HepG2 (cell line): ENCODE measurements around the gene ZBP1. TPM values are rescaled to one million over a fixed set of nuclear protein-coding genes. Genes with fewer than 3 reads are reported as not detected.

Experiments used
- CBFB ChIP-seq: sonication (generic); formaldehyde crosslinking; IDR thresholded peaks from 2 replicates; pipeline ENCODE4 v1.4.0; 2020; ENCODE audit warnings: missing genetic modification reagents
- CHCHD3 ChIP-seq: sonication (generic); formaldehyde crosslinking; IDR thresholded peaks from 2 replicates; pipeline ENCODE4 v1.8.0; 2022; ENCODE audit warnings: mild to moderate bottlenecking, missing genetic modification reagents, moderate library complexity
- DMTF1 ChIP-seq: sonication (generic); formaldehyde crosslinking; IDR thresholded peaks from 2 replicates; pipeline ENCODE4 v1.4.0; 2020; ENCODE audit warnings: mild to moderate bottlenecking, missing genetic modification reagents
- EEA1 ChIP-seq: sonication (generic); formaldehyde crosslinking; IDR thresholded peaks from 2 replicates; pipeline ENCODE4 v1.5.1; 2020; ENCODE audit warnings: mild to moderate bottlenecking, missing genetic modification reagents, borderline replicate concordance
- FOXP1 ChIP-seq, 2 experiments: fragments of 450-650 bp in 1 of 2; IDR thresholded peaks; 2 replicates each; pipeline ENCODE4 v1.6.1; 2017 to 2018; ENCODE audit warnings: antibody characterized with exemption in 1 of 2
- HOXA3 ChIP-seq: sonication (generic); formaldehyde crosslinking; IDR thresholded peaks from 2 replicates; pipeline ENCODE4 v1.5.0; 2020; ENCODE audit warnings: missing genetic modification reagents
- NFIB ChIP-seq: sonication (generic); formaldehyde crosslinking; IDR thresholded peaks from 2 replicates; pipeline ENCODE4 v1.9.0; 2021; ENCODE audit warnings: missing genetic modification reagents, mild to moderate bottlenecking, borderline replicate concordance
- POLR2G ChIP-seq: fragments of 200-400 bp; formaldehyde crosslinking; IDR thresholded peaks from 2 replicates; pipeline ENCODE4 v1.6.1; 2018; ENCODE audit warnings: mild to moderate bottlenecking, low read depth, low read length, moderate library complexity
- RERE ChIP-seq: IDR thresholded peaks from 2 replicates; pipeline ENCODE4 v1.6.1; 2016; ENCODE audit warnings: low read depth, missing genetic modification reagents, missing compliant biosample characterization
- SATB2 ChIP-seq: sonication (generic); formaldehyde crosslinking; IDR thresholded peaks from 2 replicates; pipeline ENCODE4 v1.5.0; 2020; ENCODE audit warnings: missing genetic modification reagents
- THAP9 ChIP-seq: sonication (generic); formaldehyde crosslinking; IDR thresholded peaks from 2 replicates; pipeline ENCODE4; 2020; ENCODE audit warnings: missing genetic modification reagents, mild to moderate bottlenecking, borderline replicate concordance
- ZKSCAN5 ChIP-seq: sonication (generic); formaldehyde crosslinking; IDR thresholded peaks from 2 replicates; pipeline ENCODE4 v1.5.1; 2020; ENCODE audit warnings: mild to moderate bottlenecking, missing genetic modification reagents
- ZNF230 ChIP-seq: sonication (generic); formaldehyde crosslinking; IDR thresholded peaks from 2 replicates; pipeline ENCODE4 v1.4.0; 2020; ENCODE audit warnings: mild to moderate bottlenecking, missing genetic modification reagents
- ZNF317 ChIP-seq: sonication (generic); formaldehyde crosslinking; IDR thresholded peaks from 2 replicates; pipeline ENCODE4 v1.5.0; 2020; ENCODE audit warnings: mild to moderate bottlenecking, missing genetic modification reagents
- ZNF878 ChIP-seq: sonication (generic); formaldehyde crosslinking; IDR thresholded peaks from 2 replicates; pipeline ENCODE4 v1.8.1; 2023; ENCODE audit warnings: mild to moderate bottlenecking, missing genetic modification reagents, moderate library complexity
- ZZZ3 ChIP-seq: sonication (generic); formaldehyde crosslinking; IDR thresholded peaks from 2 replicates; pipeline ENCODE4 v1.4.0; 2020; ENCODE audit warnings: missing genetic modification reagents, mild to moderate bottlenecking, borderline replicate concordance
- polyA plus RNA-seq, 8 experiments: library from polyadenylated mRNA; depleted of rRNA in 3 of 8; stranded (reverse) in 7 of 8; unstranded in 1 of 8; fragments of >200 nt; fragmentation: Illumina TruSeq in 4 of 8; extraction: Trizol in 4 of 8; gene quantifications; 2 replicates each; pipeline versions ENCODE4 v1.2.1 to v1.2.3, GENCODE V29; 2011 to 2016; ENCODE audit warnings: low read depth in 4 of 8, missing spikeins in 1 of 8, mixed read lengths in 1 of 8; ENCODE audit not compliant: insufficient read depth in 1 of 8
- total RNA-seq, 5 experiments: library from RNA; depleted of rRNA; stranded (reverse); fragments of >200 nt; fragmentation: Illumina TruSeq; extraction: Trizol; gene quantifications; 2 replicates each; pipeline ENCODE4 v1.2.3, GENCODE V29; 2016; ENCODE audit warnings: low read depth in 1 of 5

Gene ZBP1
- total and polyA plus RNA-seq, 2 of the 13 experiments (the other 11 are each of a cell fraction or from before 2014, with no cell fraction given): not detected

- TF ChIP-seq RERE (CRISPR knock-in tag): no peak
- TF ChIP-seq ZNF230 (CRISPR knock-in tag): no peak
- peak; percentile 25; the same call in 1 of the 2 replicates for TF ChIP-seq THAP9 (CRISPR knock-in tag)
- TF ChIP-seq POLR2G: no peak
- TF ChIP-seq EEA1 (CRISPR knock-in tag): no peak
- no peak for TF ChIP-seq CBFB (CRISPR knock-in tag)
- TF ChIP-seq FOXP1 (IDR thresholded peaks at IDR 0.05): no peak
- TF ChIP-seq FOXP1 (CRISPR knock-in tag; IDR thresholded peaks at IDR 0.05): no peak
- no peak for TF ChIP-seq ZNF317 (CRISPR knock-in tag)
- no peak for TF ChIP-seq SATB2 (CRISPR knock-in tag)
- no peak for TF ChIP-seq ZKSCAN5 (CRISPR knock-in tag)
- no peak for TF ChIP-seq NFIB (CRISPR knock-in tag)
- TF ChIP-seq DMTF1 (CRISPR knock-in tag): no peak
- no peak for TF ChIP-seq HOXA3
- TF ChIP-seq ZZZ3 (CRISPR knock-in tag): no peak
- TF ChIP-seq ZNF878 (CRISPR knock-in tag): no peak
- 0 out of 2 replicates have a peak, but pooled peaks have one; percentile 70 for TF ChIP-seq CHCHD3
Observed at GRCh38 chr20:57586943-57587277, 33.3 kb downstream of the ZBP1 start (continued).
